GM10266 (cell line): ENCODE data around the gene TEP1.

Source experiments
- DNase-seq: peaks from one replicate; pipeline ENCODE4 v3.0.0; 2012; ENCODE audit errors: extremely low spot score
- TF ChIP-seq, protein P1 (sequence below): IDR thresholded peaks from 2 replicates; pipeline ENCODE4 v1.5.1; 2012; ENCODE audit warnings: mild to moderate bottlenecking, low read depth; ENCODE audit not compliant: control insufficient read depth, insufficient read depth; ENCODE audit errors: missing control alignments

Gene TEP1

DNA sequence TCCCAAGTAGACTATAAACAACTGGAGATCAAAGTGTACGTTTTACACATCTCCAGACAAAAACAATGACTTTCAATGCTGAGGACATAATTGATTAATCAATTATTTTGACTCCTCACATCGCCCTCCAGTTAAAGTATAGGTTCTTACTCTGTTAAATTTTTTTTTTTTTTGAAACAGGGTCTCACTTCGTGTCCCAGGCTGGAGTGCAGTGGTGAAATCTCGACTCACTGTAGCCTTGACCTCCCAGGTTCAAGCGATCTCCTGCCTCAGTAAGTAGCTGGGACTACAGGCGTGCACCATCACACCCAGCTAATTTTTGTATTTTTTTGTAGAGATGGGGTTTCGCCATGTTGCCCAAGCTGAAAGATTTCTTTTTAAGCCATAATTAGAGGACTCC, 79.3 kb downstream of the TEP1 start:
- no peak for DNase-seq
- TF ChIP-seq, protein P1, sequence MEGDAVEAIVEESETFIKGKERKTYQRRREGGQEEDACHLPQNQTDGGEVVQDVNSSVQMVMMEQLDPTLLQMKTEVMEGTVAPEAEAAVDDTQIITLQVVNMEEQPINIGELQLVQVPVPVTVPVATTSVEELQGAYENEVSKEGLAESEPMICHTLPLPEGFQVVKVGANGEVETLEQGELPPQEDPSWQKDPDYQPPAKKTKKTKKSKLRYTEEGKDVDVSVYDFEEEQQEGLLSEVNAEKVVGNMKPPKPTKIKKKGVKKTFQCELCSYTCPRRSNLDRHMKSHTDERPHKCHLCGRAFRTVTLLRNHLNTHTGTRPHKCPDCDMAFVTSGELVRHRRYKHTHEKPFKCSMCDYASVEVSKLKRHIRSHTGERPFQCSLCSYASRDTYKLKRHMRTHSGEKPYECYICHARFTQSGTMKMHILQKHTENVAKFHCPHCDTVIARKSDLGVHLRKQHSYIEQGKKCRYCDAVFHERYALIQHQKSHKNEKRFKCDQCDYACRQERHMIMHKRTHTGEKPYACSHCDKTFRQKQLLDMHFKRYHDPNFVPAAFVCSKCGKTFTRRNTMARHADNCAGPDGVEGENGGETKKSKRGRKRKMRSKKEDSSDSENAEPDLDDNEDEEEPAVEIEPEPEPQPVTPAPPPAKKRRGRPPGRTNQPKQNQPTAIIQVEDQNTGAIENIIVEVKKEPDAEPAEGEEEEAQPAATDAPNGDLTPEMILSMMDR, result no peak

GRCh38 chr14:20333494-20333841, 79.8 kb downstream of the TEP1 start:
- TF ChIP-seq, protein P1, result no peak
- DNase-seq, result no peak

DNA sequence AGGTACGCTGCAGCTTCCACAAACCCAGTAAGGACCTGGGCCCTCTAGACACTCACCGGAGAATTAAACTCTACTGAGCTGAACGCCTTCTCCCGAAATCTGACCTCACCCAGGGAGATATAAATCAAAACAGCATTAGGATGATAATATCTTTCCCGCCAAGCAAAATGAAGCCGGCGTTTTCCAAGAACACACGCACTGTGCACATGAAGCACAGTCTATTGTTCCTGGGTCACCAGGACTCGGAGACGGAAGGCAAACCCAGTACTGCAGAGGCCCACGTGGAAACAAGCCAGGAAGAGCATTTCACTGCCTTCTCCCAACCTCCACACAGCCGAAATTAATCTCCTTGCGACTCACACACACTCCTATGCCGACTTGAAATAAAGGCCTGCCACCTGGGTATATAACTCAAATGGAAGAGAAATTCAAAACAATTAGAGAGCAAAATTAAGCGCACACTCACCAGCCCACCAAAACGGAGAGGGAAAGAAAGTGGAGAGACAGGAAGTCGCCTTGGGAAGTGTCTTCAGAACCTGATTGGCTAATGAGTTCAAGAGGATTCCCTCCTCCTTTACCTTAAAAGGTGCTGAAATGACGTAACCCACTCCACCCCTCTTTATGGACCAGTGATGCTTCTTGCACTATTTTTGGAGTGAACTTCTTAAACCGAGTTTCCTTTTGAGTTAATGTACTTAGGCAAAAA, 80.4 kb downstream of the TEP1 start, which contains the start of gene CCNB1IP1:
CCNB1IP1 (minus strand) TSS at position 492 of the 706 bp plus-strand sequence. CDS start 16,756 bp downstream, outside the sequence.
- DNase-seq, result peak; percentile 86
- TF ChIP-seq, protein P1, result no peak

DNA sequence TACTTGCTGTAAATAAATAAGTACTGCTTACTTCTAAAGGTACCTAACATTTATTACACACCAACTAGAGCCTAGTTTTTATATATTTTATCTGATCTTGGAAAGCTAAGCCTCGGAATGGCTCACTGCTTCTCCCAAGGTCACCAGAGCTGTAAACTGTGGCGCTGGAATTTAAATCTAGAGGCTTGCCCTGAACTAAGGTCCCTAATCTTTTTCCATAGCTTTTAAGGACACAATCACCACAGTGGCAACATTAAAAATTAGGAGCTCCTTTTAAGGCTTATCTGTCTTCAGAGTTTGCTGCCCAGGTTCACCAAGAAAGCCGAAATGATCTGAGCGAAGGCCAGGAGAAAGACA, 80.9 kb downstream of the TEP1 start:
- TF ChIP-seq, protein P1, result no peak
- no peak for DNase-seq

DNA sequence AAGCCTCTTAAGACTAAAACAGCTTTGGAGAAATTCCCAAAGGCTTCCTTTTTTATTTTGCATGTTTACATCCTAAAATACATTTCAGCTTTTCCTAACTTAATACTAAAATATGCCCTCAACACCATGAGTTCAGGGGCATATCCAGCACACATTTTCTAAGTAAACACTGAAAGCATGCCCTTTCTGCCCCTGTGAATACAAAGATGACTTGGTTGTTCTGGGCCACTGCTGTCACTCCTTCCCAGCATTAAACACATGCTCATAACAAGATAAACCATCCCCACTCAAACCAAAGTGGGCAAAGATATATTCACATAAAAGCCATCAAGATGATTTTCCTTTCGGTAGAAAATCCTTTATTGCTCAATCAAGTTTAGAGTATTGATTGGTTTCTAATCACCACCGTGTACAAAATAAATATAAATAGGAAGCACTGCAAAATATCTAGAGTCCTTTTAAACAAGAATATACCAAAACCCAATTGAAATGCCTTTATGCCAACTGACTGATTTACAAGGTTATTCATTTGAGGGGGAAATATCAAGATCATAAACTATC, 82.2 kb downstream of the TEP1 start:
- no peak for DNase-seq
- TF ChIP-seq, protein P1, result no peak

- TF ChIP-seq, protein P1, result no peak
- no peak for DNase-seq
Observed at GRCh38 chr14:20329355-20329754, 83.9 kb downstream of the TEP1 start.

DNA sequence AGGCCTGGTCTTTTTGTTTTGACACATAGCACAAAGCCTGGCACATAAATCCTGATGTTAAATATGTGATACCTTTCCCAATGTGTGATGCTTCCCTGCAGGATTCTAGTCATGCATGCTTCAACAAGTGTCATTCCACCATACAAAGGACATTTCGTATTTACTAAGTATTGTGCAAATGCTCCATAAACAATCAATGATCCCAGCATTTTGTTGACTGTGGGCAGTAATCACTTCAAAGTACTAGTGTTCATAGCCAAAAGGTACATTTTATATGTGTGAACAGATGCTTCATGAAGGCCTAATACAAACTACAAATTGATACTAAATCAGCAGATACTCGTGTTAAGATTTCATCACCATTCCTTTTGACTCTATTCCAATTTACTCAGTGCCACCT, 84.6 kb downstream of the TEP1 start:
- no peak for DNase-seq

More for the DNA sequence above, 84.6 kb downstream of the TEP1 start:
- TF ChIP-seq, protein P1, result no peak
